Thoracic aorta (tissue), 2 donors: ENCODE results near the gene HLX. TPM values are rescaled to one million over a fixed set of nuclear protein-coding genes. Genes with fewer than 3 reads are reported as not detected.

ENCODE experiments used
- ATAC-seq: fragments of 150-250 bp; one replicate; pipeline ENCODE4 v1.8.0; 2017; ENCODE audit warnings: low read depth; ENCODE audit not compliant: insufficient number of reproducible peaks, low FRiP score
- DNase-seq: peaks from one replicate; pipeline ENCODE4 v3.0.0-alpha.2; 2020; ENCODE audit warnings: low spot score
- H3K27ac ChIP-seq, 2 donors: fragments of 200-600 bp; sonication (generic); 1 replicate in 1 of 2; 2 replicates in 1 of 2; pipeline ENCODE4 v1.5.1; 2016; ENCODE audit warnings: mild to moderate bottlenecking in 2 of 2, moderate library complexity in 2 of 2
- H3K27me3 ChIP-seq: fragments of 200-600 bp; sonication (generic); replicated peaks from 2 replicates; pipeline ENCODE4 v1.6.0; 2016; ENCODE audit warnings: mild to moderate bottlenecking; ENCODE audit not compliant: insufficient read depth
- H3K36me3 ChIP-seq: fragments of 200-600 bp; sonication (generic); one replicate; pipeline ENCODE4 v1.5.1; 2016
- H3K4me1 ChIP-seq, 2 donors: fragments of 200-600 bp; sonication (generic); 1 replicate in 1 of 2; 2 replicates in 1 of 2; pipeline versions ENCODE4 v1.5.1 to v1.6.0; 2016; ENCODE audit warnings: low read depth in 2 of 2, mild to moderate bottlenecking in 1 of 2; ENCODE audit not compliant: control insufficient read depth in 1 of 2
- H3K4me3 ChIP-seq: fragments of 200-600 bp; sonication (generic); 2 replicates; pipeline ENCODE4 v1.5.1; 2016; ENCODE audit warnings: mild to moderate bottlenecking
- H3K9me3 ChIP-seq: fragments of 200-600 bp; sonication (generic); 2 replicates; pipeline ENCODE4 v1.5.1; 2016
- CTCF ChIP-seq: fragments of 200-600 bp; sonication (generic); IDR thresholded peaks from one replicate; pipeline ENCODE4 v1.5.1; 2019; ENCODE audit warnings: antibody characterized with exemption
- total RNA-seq, 2 donors: library from RNA; depleted of rRNA; stranded (reverse); fragments of >200 nt; gene quantifications; one replicate each; pipeline versions ENCODE4 v1.1.0 to v1.2.3, GENCODE V29; 2016

HLX gene
- total RNA-seq, 2 donors from 2014 or later: 11.0 to 33.5 TPM

- no peaks in the 10 kb centered on the region for H3K36me3 ChIP-seq
- no peak for TF ChIP-seq CTCF
- DNase-seq (no peak), ATAC-seq (no peak)
- no peaks in the 10 kb centered on the region for H3K9me3 ChIP-seq
- H3K27me3 ChIP-seq: no peaks in the 10 kb centered on the region
- no peak overlapping the region for H3K4me3 ChIP-seq
- H3K4me1 ChIP-seq: no peaks in the 10 kb centered on the region
- H3K27ac ChIP-seq: no peak overlapping the region
Observed at GRCh38 chr1:220900842-220901241, 21.6 kb downstream of the HLX start.

- Histone ChIP-seq H3K36me3 (no peaks in the 10 kb centered on the region), H3K4me3 (no peak overlapping the region), H3K27me3 (no peaks in the 10 kb centered on the region), H3K4me1 (no peaks in the 10 kb centered on the region), H3K27ac (no peak overlapping the region), H3K9me3 (no peaks in the 10 kb centered on the region)
- ATAC-seq (no peak), DNase-seq (no peak)
- no peak for TF ChIP-seq CTCF
Observed at GRCh38 chr1:220901881-220902280, 22.6 kb downstream of the HLX start.

GRCh38 chr1:220902916-220903315, 23.7 kb downstream of the HLX start:
- Histone ChIP-seq H3K4me3 (no peak overlapping the region), H3K36me3 (no peaks in the 10 kb centered on the region), H3K27me3 (no peaks in the 10 kb centered on the region), H3K9me3 (no peaks in the 10 kb centered on the region), H3K27ac (no peak overlapping the region), H3K4me1 (no peaks in the 10 kb centered on the region)
- DNase-seq (no peak), ATAC-seq (no peak)
- no peak for TF ChIP-seq CTCF

GRCh38 chr1:220904876-220905275, 25.6 kb downstream of the HLX start:
- Histone ChIP-seq H3K27ac (no peak overlapping the region), H3K9me3 (no peaks in the 10 kb centered on the region), H3K36me3 (no peaks in the 10 kb centered on the region), H3K27me3 (no peaks in the 10 kb centered on the region), H3K4me1 (no peaks in the 10 kb centered on the region), H3K4me3 (no peak overlapping the region)
- no peak for TF ChIP-seq CTCF
- ATAC-seq: no peak
- DNase-seq: no peak

GRCh38 chr1:220905650-220906560, 26.7 kb downstream of the HLX start:
- Histone ChIP-seq H3K4me1 (no peaks in the 10 kb centered on the region), H3K36me3 (no peaks in the 10 kb centered on the region), H3K4me3 (no peak overlapping the region), H3K27ac (no peak overlapping the region), H3K27me3 (no peaks in the 10 kb centered on the region), H3K9me3 (no peaks in the 10 kb centered on the region)
- no peak for TF ChIP-seq CTCF
- ATAC-seq: no peak
- no peak for DNase-seq
